ENCODE measurements around the gene CPM. TPM values are rescaled to one million over a fixed set of nuclear protein-coding genes. Genes with fewer than 3 reads are reported as not detected.

Gene CPM
- 0.98 and 4.3 TPM in 2 replicates for total RNA-seq

DNA sequence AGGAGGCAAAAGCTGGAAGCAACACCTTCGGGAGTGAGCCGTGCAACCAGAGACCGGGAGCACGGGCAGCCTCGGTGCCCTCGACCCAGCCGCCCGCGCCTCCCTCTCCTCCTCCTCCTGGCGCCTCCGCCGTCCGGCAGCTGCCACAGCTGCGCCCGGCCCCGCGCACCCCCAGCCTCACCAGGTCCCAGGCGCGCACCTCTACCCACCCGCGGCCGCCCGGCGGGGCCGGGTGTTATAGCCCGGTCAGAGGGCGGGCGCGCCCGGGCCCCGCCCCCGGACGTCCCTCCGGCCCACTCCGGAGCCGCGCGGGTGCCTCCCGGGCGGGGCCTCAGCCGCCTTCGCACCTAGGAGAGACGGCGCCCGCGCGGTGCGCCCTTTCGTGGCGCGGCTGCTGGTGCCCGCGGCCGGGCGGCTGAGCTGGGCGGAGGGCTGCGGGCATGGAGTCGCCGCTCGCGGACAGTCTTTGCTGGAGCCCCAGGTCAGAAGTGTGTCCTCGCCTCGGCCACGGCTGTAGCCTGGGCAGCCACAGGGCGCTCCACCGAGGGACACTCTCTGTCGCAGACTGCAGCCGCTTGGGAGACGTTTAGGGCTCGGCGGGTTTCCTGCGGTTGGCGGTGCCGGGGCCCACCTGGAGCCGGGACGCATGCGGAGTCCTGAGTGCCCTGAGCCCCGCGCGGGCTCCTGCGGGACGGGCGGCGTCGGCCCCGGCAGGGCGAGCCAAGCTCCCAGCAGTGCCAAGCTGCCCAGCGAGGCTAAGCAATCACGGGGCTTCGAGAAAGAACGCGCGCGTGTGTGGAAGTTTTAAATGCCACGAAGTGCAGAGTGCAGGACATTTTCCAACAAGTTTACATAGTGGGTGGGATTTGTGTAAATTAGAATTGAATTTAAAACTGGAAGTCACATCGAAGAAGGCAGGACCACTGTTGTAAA lies at the start of gene CPM:
CPM (minus strand) TSS at position 211 of the 933 bp plus-strand sequence. CDS start 334 bp downstream, outside the sequence.

DNA sequence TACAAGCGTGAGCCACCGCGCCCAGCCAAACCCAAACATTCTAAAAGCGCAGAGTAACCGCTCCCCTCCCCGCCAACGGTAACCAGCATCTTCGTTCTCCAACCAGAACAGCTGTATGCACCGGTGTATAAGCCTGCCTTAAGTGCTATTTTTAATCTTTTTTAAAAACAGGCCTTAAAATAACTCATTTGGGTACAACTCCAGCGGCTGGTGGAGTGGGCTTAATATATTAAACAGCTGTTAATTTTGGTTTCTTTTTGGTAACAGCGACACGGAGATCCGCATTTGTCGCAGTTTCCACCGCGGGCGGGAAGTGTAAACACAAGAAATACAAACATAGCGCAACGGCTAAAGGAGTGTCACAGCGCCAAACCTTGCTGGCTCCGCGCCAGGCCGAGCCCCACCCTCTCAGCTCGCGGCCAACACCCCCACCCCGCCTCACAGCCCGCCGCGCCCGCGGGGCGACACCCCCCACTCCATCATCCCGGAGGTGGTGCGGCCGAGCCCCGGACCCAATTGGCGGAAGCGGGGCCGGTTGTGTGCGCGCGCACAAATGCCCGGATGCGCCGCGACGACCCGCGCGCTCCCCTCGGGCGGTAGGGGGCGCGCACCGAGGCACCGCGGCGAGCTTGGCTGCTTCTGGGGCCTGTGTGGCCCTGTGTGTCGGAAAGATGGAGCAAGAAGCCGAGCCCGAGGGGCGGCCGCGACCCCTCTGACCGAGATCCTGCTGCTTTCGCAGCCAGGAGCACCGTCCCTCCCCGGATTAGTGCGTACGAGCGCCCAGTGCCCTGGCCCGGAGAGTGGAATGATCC lies 125.2 kb downstream of the CPM start, which contains the start of gene MDM2:
MDM2 (plus strand) TSS at position 602 of the 812 bp plus-strand sequence. CDS start 301 bp downstream, outside the sequence.

Small RNAs within 50 kb of the gene (small RNA-seq; reads per million reads assigned to genes)
- not detected for gene AC025423.5
- gene RNU7-4P, result 0.98 reads per million, percentile 55 among the genes with 10 or more reads in this experiment

Other genes starting within 250 kb of the CPM start
- gene NUP107, start 246.2 kb downstream of the CPM start, total RNA-seq, result 33.0 and 34.2 TPM in 2 replicates
- 3.1 and 4.7 TPM in 2 replicates for gene SLC35E3, start 187.0 kb downstream of the CPM start, total RNA-seq
- 89.9 and 270 TPM in 2 replicates for gene MDM2, start 125.0 kb downstream of the CPM start, total RNA-seq

Data from placental epithelial cell (primary cell).